ENCODE results near the gene CD8A. TPM values are rescaled to one million over a fixed set of nuclear protein-coding genes. Genes with fewer than 3 reads are reported as not detected.

The CD8A gene
- total RNA-seq, 4 donors from 2014 or later, result 0.83 to 5.5 (median 1.1) TPM

DNA sequence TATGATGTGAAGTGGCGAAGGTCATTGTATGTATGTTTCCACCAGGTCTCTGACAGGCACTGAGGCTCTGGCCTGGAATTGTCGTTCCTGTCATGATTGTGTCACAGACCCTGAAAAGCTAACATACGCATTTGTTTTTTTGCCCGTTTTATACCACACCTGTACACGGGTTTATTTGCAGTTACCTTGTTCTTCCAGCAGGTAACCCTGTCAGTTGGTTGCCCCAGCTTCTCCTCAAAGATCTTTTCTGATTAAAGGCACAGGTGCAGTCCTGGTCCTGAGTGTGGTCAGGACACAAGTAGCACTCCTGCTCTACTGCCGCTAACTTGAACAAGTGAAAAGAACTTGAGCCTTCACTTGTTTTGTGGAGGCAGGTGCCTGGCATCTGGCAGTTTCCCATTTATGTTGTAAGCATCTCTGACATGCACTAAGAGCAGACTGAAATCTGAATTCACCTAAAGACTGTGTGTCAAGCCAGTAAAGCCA is 19.9 kb downstream of the CD8A start:
- intact Hi-C loops (cut with DNase I), result no loop called here
- Histone ChIP-seq H3K27me3 (no peaks in the 10 kb centered on the region), H3K4me3 (no peak overlapping the region), H3K36me3 (peaks cover 35 to 91% (median 63%) of the 10 kb centered on the region in 4 donors), H3K27ac (replicated peaks in 1 of 4) (no peak overlapping the region), H3K4me1 (peaks cover 6 to 14% (median 9%) of the 10 kb centered on the region in 4 donors), H3K9me3 (no peaks in the 10 kb centered on the region)
- 93% methylated on average over 6 of the region's 6 CpGs for WGBS
- TF ChIP-seq CTCF (IDR thresholded peaks at IDR 0.05) (no peak), POLR2A (IDR thresholded peaks at IDR 0.05; ENCODE audit: low read depth) (no peak), EP300 (IDR thresholded peaks at IDR 0.05) (no peak), POLR2AphosphoS5 (IDR thresholded peaks at IDR 0.05) (no peak)
- DNase-seq (ENCODE audit: extremely low spot score), result no peak

- DNase-seq (ENCODE audit: extremely low spot score), result no peak
- Histone ChIP-seq H3K9me3 (no peaks in the 10 kb centered on the region), H3K27me3 (no peaks in the 10 kb centered on the region), H3K4me3 (no peak overlapping the region), H3K27ac (replicated peaks in 1 of 4) (no peak overlapping the region), H3K4me1 (peaks cover 10 to 19% (median 10%) of the 10 kb centered on the region in 4 donors), H3K36me3 (peaks cover 28 to 86% (median 57%) of the 10 kb centered on the region in 4 donors)
- no peak for TF ChIP-seq EP300 (IDR thresholded peaks at IDR 0.05)
- no peak for TF ChIP-seq CTCF (IDR thresholded peaks at IDR 0.05)
- TF ChIP-seq POLR2AphosphoS5 (IDR thresholded peaks at IDR 0.05), result no peak
- no peak for TF ChIP-seq POLR2A (IDR thresholded peaks at IDR 0.05; ENCODE audit: low read depth)
- intact Hi-C loops (cut with DNase I), result no loop called here
- WGBS, result 84% methylated on average over 4 of the region's 4 CpGs
Measured at GRCh38 chr2:86769838-86770237, 20.9 kb downstream of the CD8A start.

DNA sequence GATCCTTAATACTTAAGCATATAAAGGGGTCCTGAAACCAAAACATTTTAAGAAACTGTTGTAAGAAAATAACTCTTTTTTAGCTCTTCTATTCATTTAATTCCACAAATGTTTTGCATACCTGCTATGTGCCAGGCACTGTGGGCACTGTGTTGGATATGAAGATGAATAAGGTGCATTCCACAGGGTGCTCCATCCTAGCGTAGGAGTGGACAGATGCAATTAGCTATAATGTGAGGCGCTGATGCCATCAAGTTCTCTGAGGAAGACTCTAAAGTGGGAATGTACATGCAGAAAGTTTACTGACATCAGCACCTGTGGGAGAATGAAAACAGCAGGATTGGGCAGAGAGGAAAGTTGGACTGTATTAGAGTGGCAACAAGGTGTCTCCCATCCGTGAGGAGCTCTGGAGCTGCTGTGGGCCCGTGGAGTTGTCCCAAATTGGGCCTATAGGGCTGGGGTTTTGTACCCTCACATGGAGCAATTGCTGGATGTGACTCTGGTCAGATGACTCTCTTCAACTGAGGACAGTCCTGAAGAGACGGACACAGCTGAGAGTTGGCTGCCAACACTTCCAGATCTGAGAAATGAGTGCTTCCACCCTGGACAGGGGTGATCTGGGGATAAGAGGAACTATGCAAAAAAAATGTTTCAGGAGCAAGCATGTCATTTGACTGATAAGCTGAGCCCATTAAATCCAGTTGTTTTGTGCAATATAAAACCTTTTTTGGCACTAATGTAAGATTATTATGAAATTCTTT is 22.3 kb downstream of the CD8A start:
- Histone ChIP-seq H3K4me1 (peaks cover 10 to 27% (median 18%) of the 10 kb centered on the region in 4 donors), H3K36me3 (peaks cover 19 to 72% (median 47%) of the 10 kb centered on the region in 4 donors), H3K27ac (replicated peaks in 1 of 4) (no peak overlapping the region), H3K9me3 (no peaks in the 10 kb centered on the region), H3K4me3 (no peak overlapping the region), H3K27me3 (no peaks in the 10 kb centered on the region)
- WGBS, result 71% methylated on average over 5 of the region's 5 CpGs
- TF ChIP-seq POLR2A (IDR thresholded peaks at IDR 0.05; ENCODE audit: low read depth), result no peak
- no peak for TF ChIP-seq POLR2AphosphoS5 (IDR thresholded peaks at IDR 0.05)
- no peak for TF ChIP-seq CTCF (IDR thresholded peaks at IDR 0.05)
- TF ChIP-seq EP300 (IDR thresholded peaks at IDR 0.05), result no peak
- DNase-seq (ENCODE audit: extremely low spot score), result no peak
- intact Hi-C loops (cut with DNase I), result no loop called here

DNA sequence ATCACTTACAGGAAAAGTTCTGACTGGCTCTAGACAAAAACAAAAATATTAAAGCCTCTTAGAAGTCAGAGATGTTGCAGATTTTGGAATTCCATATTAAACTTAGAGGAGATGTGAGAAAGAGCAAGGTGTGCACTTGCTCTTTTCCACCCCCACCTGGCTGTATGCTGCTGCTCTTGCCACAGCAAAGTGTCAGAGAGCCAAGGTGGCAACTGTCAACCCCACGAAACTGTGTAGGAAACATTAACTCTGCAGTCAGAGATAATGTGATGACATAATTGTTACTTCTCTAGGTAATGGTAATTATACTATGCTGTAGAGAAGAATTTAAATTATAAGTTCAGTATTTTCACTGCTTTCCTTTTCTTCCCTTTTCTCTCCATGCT is 25.4 kb downstream of the CD8A start:
- intact Hi-C loops (cut with DNase I), result no loop called here
- H3K9me3 ChIP-seq, result no peaks in the 10 kb centered on the region

More for the DNA sequence above, 25.4 kb downstream of the CD8A start:
- no peak for DNase-seq (ENCODE audit: extremely low spot score)
- H3K4me3 ChIP-seq, result no peak overlapping the region
- no peak overlapping the region for H3K27ac ChIP-seq (replicated peaks in 1 of 4)
- TF ChIP-seq CTCF (IDR thresholded peaks at IDR 0.05), result no peak
- no peak for TF ChIP-seq POLR2A (IDR thresholded peaks at IDR 0.05; ENCODE audit: low read depth)
- no peak for TF ChIP-seq POLR2AphosphoS5 (IDR thresholded peaks at IDR 0.05)
- no peak for TF ChIP-seq EP300 (IDR thresholded peaks at IDR 0.05)
- H3K4me1 ChIP-seq, result peaks cover 10 to 36% (median 24%) of the 10 kb centered on the region in 4 donors
- peaks cover 0 to 42% (median 20%) of the 10 kb centered on the region in 4 donors for H3K36me3 ChIP-seq
- H3K27me3 ChIP-seq, result no peaks in the 10 kb centered on the region
- WGBS, result 65% methylated on average over 1 of the region's 1 CpG

Data from esophagus muscularis mucosa (tissue), 4 donors.